ENCODE data around the gene ZC3H12A.
"Not testable (repeated sequence)": the region's sequence is repeated elsewhere in the genome, so short reads cannot be mapped to it uniquely, and the experiment has no call there.

DNA sequence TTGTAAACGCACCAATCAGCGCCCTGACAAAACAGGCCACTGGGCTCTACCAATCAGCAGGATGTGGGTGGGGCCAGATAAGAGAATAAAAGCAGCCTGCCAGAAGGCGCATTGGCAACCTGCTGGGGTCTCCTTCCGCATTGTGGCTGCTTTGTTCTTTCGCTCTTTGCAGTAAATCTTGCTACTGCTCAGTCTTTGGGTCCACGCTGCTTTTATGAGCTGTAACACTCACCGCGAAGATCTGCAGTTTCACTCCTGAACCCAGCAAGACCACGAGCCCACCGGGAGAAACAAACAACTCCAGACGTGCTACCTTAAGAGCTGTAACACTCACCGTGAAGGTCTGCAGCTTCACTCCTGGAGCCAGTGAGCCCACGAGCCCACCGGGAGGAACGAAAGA is 44.5 kb downstream of the ZC3H12A start:
- TF ChIP-seq CTCF, POLR2A (IDR thresholded peaks at IDR 0.05): not testable (repeated sequence)

Data from testis (tissue), 2 donors.